ENCODE data around the gene LRIG1.

DNA sequence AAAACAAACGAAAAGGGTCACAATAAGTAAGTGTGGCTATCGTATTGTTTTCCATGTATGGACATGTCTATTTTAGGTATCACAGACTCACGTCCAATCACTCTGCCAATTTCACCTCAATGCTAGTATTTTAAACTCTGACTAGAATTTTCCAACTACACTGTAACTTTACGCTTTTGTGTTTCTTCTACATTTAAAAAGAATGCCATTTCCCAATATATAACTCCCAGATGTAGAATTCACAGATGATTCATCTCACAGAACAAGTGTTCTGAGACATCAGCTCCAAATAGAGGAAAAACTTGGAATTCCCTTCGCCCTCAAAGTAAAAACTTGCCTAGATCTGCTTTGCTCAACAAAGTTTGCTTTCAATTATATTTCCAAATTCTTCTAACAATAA, 14.2 kb downstream of the LRIG1 start:
- TF ChIP-seq, protein P1, sequence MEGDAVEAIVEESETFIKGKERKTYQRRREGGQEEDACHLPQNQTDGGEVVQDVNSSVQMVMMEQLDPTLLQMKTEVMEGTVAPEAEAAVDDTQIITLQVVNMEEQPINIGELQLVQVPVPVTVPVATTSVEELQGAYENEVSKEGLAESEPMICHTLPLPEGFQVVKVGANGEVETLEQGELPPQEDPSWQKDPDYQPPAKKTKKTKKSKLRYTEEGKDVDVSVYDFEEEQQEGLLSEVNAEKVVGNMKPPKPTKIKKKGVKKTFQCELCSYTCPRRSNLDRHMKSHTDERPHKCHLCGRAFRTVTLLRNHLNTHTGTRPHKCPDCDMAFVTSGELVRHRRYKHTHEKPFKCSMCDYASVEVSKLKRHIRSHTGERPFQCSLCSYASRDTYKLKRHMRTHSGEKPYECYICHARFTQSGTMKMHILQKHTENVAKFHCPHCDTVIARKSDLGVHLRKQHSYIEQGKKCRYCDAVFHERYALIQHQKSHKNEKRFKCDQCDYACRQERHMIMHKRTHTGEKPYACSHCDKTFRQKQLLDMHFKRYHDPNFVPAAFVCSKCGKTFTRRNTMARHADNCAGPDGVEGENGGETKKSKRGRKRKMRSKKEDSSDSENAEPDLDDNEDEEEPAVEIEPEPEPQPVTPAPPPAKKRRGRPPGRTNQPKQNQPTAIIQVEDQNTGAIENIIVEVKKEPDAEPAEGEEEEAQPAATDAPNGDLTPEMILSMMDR (IDR thresholded peaks at IDR 0.05; ENCODE audit: control extremely low read depth in 1 of 3, insufficient read depth in 1 of 3, low read depth in 1 of 3, low read length in 3 of 3), result no peak
- TF ChIP-seq, protein P2, sequence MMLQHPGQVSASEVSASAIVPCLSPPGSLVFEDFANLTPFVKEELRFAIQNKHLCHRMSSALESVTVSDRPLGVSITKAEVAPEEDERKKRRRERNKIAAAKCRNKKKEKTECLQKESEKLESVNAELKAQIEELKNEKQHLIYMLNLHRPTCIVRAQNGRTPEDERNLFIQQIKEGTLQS (IDR thresholded peaks at IDR 0.05; ENCODE audit: insufficient read depth, low read depth, low read length), result no peak
- TF ChIP-seq, protein P3, sequence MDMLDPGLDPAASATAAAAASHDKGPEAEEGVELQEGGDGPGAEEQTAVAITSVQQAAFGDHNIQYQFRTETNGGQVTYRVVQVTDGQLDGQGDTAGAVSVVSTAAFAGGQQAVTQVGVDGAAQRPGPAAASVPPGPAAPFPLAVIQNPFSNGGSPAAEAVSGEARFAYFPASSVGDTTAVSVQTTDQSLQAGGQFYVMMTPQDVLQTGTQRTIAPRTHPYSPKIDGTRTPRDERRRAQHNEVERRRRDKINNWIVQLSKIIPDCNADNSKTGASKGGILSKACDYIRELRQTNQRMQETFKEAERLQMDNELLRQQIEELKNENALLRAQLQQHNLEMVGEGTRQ (IDR thresholded peaks at IDR 0.05; ENCODE audit: low read length), result no peak
- TF ChIP-seq GABPA (IDR thresholded peaks at IDR 0.05; ENCODE audit: borderline replicate concordance, insufficient read depth, low read length) (no peak), RAD21 (IDR thresholded peaks at IDR 0.05 in 1 of 2, conservative IDR thresholded peaks at IDR 0.05 in 1 of 2; ENCODE audit: low read depth in 2 of 2, low read length in 2 of 2) (no peak), KDM5A (IDR thresholded peaks at IDR 0.05; ENCODE audit: low read length) (no peak), EZH2 (IDR thresholded peaks at IDR 0.05; ENCODE audit: low read depth, low read length, severe bottlenecking) (no peak), YY1 (IDR thresholded peaks at IDR 0.05; ENCODE audit: low read depth, low read length) (no peak), POLR2A (IDR thresholded peaks at IDR 0.05; ENCODE audit: control extremely low read depth in 1 of 2, low read depth in 2 of 2, low read length in 2 of 2) (no peak)
- TF ChIP-seq, protein P4, sequence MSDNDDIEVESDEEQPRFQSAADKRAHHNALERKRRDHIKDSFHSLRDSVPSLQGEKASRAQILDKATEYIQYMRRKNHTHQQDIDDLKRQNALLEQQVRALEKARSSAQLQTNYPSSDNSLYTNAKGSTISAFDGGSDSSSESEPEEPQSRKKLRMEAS (IDR thresholded peaks at IDR 0.05), result no peak
